WTC11 (cell line): ENCODE results near the gene CFAP68. TPM values are rescaled to one million over a fixed set of nuclear protein-coding genes. Genes with fewer than 3 reads are reported as not detected.
A peak's percentile ranks its signal among the peaks of the same experiment; 100 is the strongest.

Experiments
- ATAC-seq: fragments of 200-7000 bp; cut with Tn5 transposase; 2 replicates; pipeline ENCODE4 v1.10.0; 2021; ENCODE audit warnings: mild to moderate bottlenecking, moderate library complexity
- CTCF ChIA-PET: fragments of 300-600 bp; sonication (Branson Sonifier 250); formaldehyde crosslinking; loops from one replicate; lab custom pipeline; 2021; ENCODE audit warnings: antibody characterized with exemption; lab: Charles Lee
- POLR2A ChIA-PET: fragments of 350-600 bp; sonication (Branson Sonifier 250); formaldehyde crosslinking; loops from one replicate; lab custom pipeline; 2021; ENCODE audit warnings: antibody characterized with exemption; lab: Charles Lee
- DNase-seq: peaks from one replicate; pipeline ENCODE4 v3.0.0; 2021; ENCODE audit warnings: low spot score
- H3K27ac Mint-ChIP-seq: 2 replicates; pipeline ENCODE4 v1.8.0; 2021; ENCODE audit warnings: mixed read lengths
- H3K27me3 Mint-ChIP-seq: 2 replicates; pipeline ENCODE4 v1.8.0; 2021; ENCODE audit warnings: low read depth, mild to moderate bottlenecking, moderate library complexity, mixed read lengths
- H3K36me3 Mint-ChIP-seq: 2 replicates; pipeline ENCODE4 v1.8.0; 2021; ENCODE audit warnings: mixed read lengths
- H3K4me1 Mint-ChIP-seq: 2 replicates; pipeline ENCODE4 v1.8.0; 2022; ENCODE audit warnings: mixed read lengths
- H3K4me3 Mint-ChIP-seq: 2 replicates; pipeline ENCODE4 v1.8.0; 2021; ENCODE audit warnings: mild to moderate bottlenecking, moderate library complexity, mixed read lengths
- H3K9me3 Mint-ChIP-seq: 2 replicates; pipeline ENCODE4 v1.8.0; 2021; ENCODE audit warnings: mixed read lengths
- AFF4 ChIP-seq: sonication (generic); formaldehyde crosslinking; IDR thresholded peaks from 2 replicates; pipeline ENCODE4 v1.8.1; 2023; ENCODE audit warnings: mild to moderate bottlenecking, missing genetic modification reagents, borderline replicate concordance
- ARID4B ChIP-seq: sonication (generic); formaldehyde crosslinking; IDR thresholded peaks from 2 replicates; pipeline ENCODE4 v1.8.0; 2023; ENCODE audit warnings: missing genetic modification reagents, mild to moderate bottlenecking, borderline replicate concordance
- ATF2 ChIP-seq: sonication (generic); formaldehyde crosslinking; IDR thresholded peaks from 2 replicates; pipeline ENCODE4 v1.8.1; 2022; ENCODE audit warnings: low read depth, missing genetic modification reagents, borderline replicate concordance
- EMX1 ChIP-seq: fragments of 250-450 bp; sonication (Bioruptor Pico); IDR thresholded peaks from 2 replicates; pipeline ENCODE4 v1.8.0; 2021; ENCODE audit warnings: mild to moderate bottlenecking
- ESRRA ChIP-seq: sonication (generic); formaldehyde crosslinking; IDR thresholded peaks from 2 replicates; pipeline ENCODE4 v1.8.1; 2022; ENCODE audit warnings: mild to moderate bottlenecking, missing genetic modification reagents, borderline replicate concordance
- FOXP1 ChIP-seq: sonication (generic); formaldehyde crosslinking; IDR thresholded peaks from 2 replicates; pipeline ENCODE4 v1.8.0; 2022; ENCODE audit warnings: missing genetic modification reagents, mild to moderate bottlenecking, moderate library complexity, borderline replicate concordance
- GABPB1 ChIP-seq: sonication (generic); formaldehyde crosslinking; IDR thresholded peaks from 2 replicates; pipeline ENCODE4 v1.8.1; 2023; ENCODE audit warnings: mild to moderate bottlenecking, missing genetic modification reagents
- HMGA2 ChIP-seq: fragments of 250-450 bp; sonication (Bioruptor Pico); IDR thresholded peaks from 2 replicates; pipeline ENCODE4 v1.4.0; 2021; ENCODE audit warnings: mild to moderate bottlenecking, moderate library complexity
- HMGXB4 ChIP-seq: sonication (generic); formaldehyde crosslinking; IDR thresholded peaks from 2 replicates; pipeline ENCODE4 v1.8.1; 2023; ENCODE audit warnings: mild to moderate bottlenecking, moderate library complexity, missing genetic modification reagents
- MXD4 ChIP-seq: fragments of 250-450 bp; sonication (Bioruptor Pico); IDR thresholded peaks from 2 replicates; pipeline ENCODE4 v1.8.0; 2021; ENCODE audit warnings: mild to moderate bottlenecking, moderate library complexity, borderline replicate concordance
- MYBL2 ChIP-seq: sonication (generic); formaldehyde crosslinking; IDR thresholded peaks from 2 replicates; pipeline ENCODE4 v1.8.1; 2023; ENCODE audit warnings: mild to moderate bottlenecking, moderate library complexity, missing genetic modification reagents
- NFATC4 ChIP-seq: fragments of 250-450 bp; sonication (Bioruptor Pico); IDR thresholded peaks from 2 replicates; pipeline ENCODE4 v1.9.0; 2021; ENCODE audit warnings: mild to moderate bottlenecking
- NFYB ChIP-seq: sonication (generic); formaldehyde crosslinking; conservative IDR thresholded peaks from 2 replicates; pipeline ENCODE4 v1.8.0; 2022; ENCODE audit warnings: low read depth, missing genetic modification reagents
- NR2C2 ChIP-seq: sonication (generic); formaldehyde crosslinking; IDR thresholded peaks from 2 replicates; pipeline ENCODE4 v1.8.0; 2022; ENCODE audit warnings: mild to moderate bottlenecking, missing genetic modification reagents
- PREB ChIP-seq: sonication (generic); formaldehyde crosslinking; IDR thresholded peaks from 2 replicates; pipeline ENCODE4 v1.8.1; 2022; ENCODE audit warnings: mild to moderate bottlenecking, missing genetic modification reagents, moderate library complexity, borderline replicate concordance
- RORB ChIP-seq: fragments of 250-450 bp; sonication (Bioruptor Pico); IDR thresholded peaks from 2 replicates; pipeline ENCODE4 v1.9.0; 2021; ENCODE audit warnings: mild to moderate bottlenecking
- SMAD3 ChIP-seq: sonication (generic); formaldehyde crosslinking; IDR thresholded peaks from 2 replicates; pipeline ENCODE4 v1.8.0; 2022; ENCODE audit warnings: missing genetic modification reagents, mild to moderate bottlenecking, borderline replicate concordance
- TCF7 ChIP-seq: sonication (generic); formaldehyde crosslinking; IDR thresholded peaks from 2 replicates; pipeline ENCODE4 v1.8.0; 2022; ENCODE audit warnings: mild to moderate bottlenecking, low read depth, missing genetic modification reagents, moderate library complexity
- ZNF263 ChIP-seq: sonication (generic); formaldehyde crosslinking; IDR thresholded peaks from 2 replicates; pipeline ENCODE4 v1.8.1; 2022; ENCODE audit warnings: low read depth, mild to moderate bottlenecking, moderate library complexity, missing genetic modification reagents
- ZNF512 ChIP-seq: sonication (generic); formaldehyde crosslinking; IDR thresholded peaks from 2 replicates; pipeline ENCODE4 v1.8.1; 2022; ENCODE audit warnings: missing genetic modification reagents, borderline replicate concordance
- total RNA-seq: library from RNA; stranded (reverse); gene quantifications from 3 replicates; pipeline ENCODE4 v1.2.3, GENCODE V29; 2021

The CFAP68 gene
- total RNA-seq, 1 experiment from 2014 or later, result 18.7 TPM

GRCh38 chr11:111870522-111870885 lies 8.8 kb upstream of the CFAP68 start (continued):
- TF ChIP-seq AFF4 (CRISPR knock-in tag) (no peak), SMAD3 (CRISPR knock-in tag) (no peak), TCF7 (CRISPR knock-in tag) (no peak)
- TF ChIP-seq, all 79 proteins: peak for 0

GRCh38 chr11:111870886-111871692 lies 8.3 kb upstream of the CFAP68 start, which contains the start of gene ALG9:
Gene ALG9, minus strand, starts transcription at chr11:111871581. Its CDS starts 99 bp downstream, at chr11:111871482.
- ChIA-PET POLR2A (interaction anchor here (0.6 to 1.9 kb wide), 10 partner anchors 11 to 112 kb away, joined by 3 to 18 read pairs (median 4); partner anchors contain the start of genes C11orf52 and DIXDC1), CTCF (interaction anchor here (0.5 to 3.3 kb wide), 35 partner anchors 10 to 442 kb away, joined by 3 to 51 read pairs (median 5); partner anchors contain the start of genes C11orf52, DIXDC1, DLAT and PPP2R1B)
- DNase-seq (peak; percentile 76), ATAC-seq (peak; percentile 90)
- H3K4me1 Mint-ChIP-seq, result peaks cover 12% of the 10 kb centered on the region
- peaks cover 2% of the 10 kb centered on the region; the same call in 1 of the 2 replicates for H3K36me3 Mint-ChIP-seq
- H3K27me3 Mint-ChIP-seq, result no peaks in the 10 kb centered on the region; the same call in 1 of the 2 replicates
- H3K4me3 Mint-ChIP-seq, result peak within 1 kb of the TSS; percentile 89
- peak within 1 kb of the TSS; percentile 39 for H3K27ac Mint-ChIP-seq
- H3K9me3 Mint-ChIP-seq, result no peaks in the 10 kb centered on the region
- TF ChIP-seq PREB (CRISPR knock-in tag) (peak; percentile 61; the same call in 1 of the 2 replicates), SMAD3 (CRISPR knock-in tag) (no peak), MXD4 (CRISPR knock-in tag) (no peak), NFATC4 (CRISPR knock-in tag) (no peak), ATF2 (CRISPR knock-in tag) (no peak), RORB (CRISPR knock-in tag) (no peak), NFYB (no peak), FOXP1 (CRISPR knock-in tag) (peak; percentile 54; the same call in 1 of the 2 replicates), ZNF512 (CRISPR knock-in tag) (no peak), MYBL2 (CRISPR knock-in tag) (no peak), ARID4B (CRISPR knock-in tag) (no peak), ZNF263 (CRISPR knock-in tag) (no peak), HMGXB4 (CRISPR knock-in tag) (peak; percentile 90), GABPB1 (CRISPR knock-in tag) (peak; percentile 58), HMGA2 (CRISPR knock-in tag) (no peak), ESRRA (CRISPR knock-in tag) (no peak), EMX1 (CRISPR knock-in tag) (no peak), NR2C2 (no peak)
